Forelimb muscle (tissue), 1 donor: ENCODE data around the gene STARD4. TPM values are rescaled to one million over a fixed set of nuclear protein-coding genes. Genes with fewer than 3 reads are reported as not detected.

Source experiments
- DNase-seq: peaks from one replicate; pipeline ENCODE4 v3.0.0-alpha.2; 2013; ENCODE audit warnings: low read depth
- polyA plus RNA-seq: library from polyadenylated mRNA; unstranded; fragments of 120-200 nt; gene quantifications from one replicate; pipeline ENCODE4 v1.2.1, GENCODE V29; 2013; ENCODE audit not compliant: insufficient read length

STARD4 gene
- polyA plus RNA-seq, 1 donor = 9.2 TPM

DNA sequence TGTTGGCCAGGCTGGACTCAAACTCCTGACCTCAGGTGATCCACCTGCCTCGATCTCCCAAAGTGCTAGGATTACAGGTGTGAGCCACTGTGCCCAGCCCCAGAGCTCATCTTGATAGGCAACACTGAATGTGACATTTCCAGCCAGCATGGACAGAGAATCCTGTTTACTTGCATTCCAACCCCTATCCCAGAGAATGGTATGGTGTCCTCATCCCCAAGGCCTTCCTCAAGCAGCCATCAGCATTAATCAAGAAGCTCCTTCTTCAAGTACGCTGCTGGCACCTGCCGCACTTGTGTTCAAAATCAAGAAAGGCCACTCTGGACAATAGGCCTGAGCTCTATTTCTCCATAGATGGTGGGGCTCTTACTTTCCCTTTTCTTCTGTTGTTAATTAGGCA lies 40.2 kb downstream of the STARD4 start:
- no peak for DNase-seq

DNA sequence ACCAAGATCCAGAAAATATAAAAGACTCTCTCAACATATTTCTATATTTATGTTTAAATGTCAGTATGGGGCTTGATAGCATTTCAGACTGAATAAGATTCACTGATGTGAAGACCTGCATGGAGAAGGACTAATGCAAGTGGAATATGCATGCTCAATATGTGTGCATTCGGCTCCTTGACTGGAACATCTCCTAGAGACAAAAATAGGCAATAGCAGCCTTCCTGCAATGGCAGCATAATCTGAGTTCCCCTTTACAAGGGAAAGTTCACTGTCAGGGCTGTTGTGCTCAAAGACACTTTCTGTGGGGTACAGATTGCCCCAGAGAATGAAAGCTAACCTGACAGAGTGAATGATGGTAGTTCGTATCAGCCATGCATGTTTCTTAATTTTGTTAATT lies 42.4 kb downstream of the STARD4 start:
- no peak for DNase-seq

DNA sequence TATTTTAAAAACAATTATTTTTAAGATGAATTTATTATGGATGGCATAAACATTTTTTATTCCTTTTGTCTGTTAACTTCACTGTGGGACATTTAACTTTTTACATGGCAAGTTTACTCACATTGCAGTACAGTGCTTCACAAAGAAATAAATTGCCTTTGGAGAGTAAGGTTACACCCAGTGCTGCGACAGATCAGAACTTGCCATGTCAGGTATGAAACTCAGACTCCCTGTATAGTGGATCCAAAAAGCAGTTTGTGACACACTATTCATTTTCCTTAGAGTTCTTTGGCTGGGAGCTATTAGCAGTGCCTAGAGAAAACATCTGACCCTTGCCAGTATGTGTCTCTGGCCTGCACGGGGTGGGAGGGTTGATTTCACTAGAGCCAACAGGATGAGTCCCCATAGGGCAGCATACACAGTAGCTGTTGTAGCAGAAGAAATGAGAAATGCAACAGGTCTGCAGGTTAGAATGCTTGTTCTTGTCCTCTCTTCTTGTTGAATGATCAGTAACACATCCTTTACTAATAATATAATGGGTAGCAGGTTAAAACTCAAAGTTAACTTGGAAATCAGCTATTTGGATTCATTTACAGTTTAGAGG lies 42.9 kb downstream of the STARD4 start:
- no peak for DNase-seq

DNA sequence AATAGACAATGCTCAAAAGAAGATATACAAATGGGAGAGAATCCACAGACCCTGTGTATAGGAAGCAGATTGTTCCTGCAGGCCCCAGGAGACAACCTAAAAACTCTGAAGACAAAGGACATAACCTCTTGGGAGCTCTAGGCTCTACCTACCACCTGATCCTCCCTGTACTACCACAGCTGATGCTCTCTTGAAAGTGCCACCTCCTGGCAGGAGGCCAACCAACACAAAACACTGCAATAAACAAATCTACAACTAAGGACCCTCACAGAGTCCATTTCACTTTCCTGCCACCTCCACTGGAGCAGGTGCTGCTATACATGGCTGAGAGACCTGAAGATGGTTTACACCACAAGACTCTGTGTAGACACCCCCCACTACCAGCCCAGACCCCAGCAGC lies 49.0 kb downstream of the STARD4 start:
- no peak for DNase-seq

DNA sequence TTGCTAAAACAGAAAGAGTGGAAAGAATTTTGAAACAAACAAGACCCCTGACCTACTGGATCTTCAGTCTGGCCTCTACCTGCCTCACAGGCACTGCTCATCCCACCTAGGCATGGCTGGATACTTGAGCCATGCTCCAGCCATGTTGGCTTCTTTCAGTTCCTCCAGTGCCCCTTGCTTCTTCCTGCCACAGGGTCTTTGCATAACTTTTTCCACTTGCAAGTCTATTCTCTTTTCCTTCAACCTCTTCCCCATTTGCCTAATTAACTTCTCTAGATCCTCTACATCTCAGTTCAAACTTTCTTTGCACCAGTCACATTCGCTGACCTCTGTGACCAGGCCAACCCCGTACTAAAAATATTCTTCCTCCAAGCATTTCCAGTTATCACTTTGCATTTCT lies 50.4 kb downstream of the STARD4 start:
- no peak for DNase-seq

DNA sequence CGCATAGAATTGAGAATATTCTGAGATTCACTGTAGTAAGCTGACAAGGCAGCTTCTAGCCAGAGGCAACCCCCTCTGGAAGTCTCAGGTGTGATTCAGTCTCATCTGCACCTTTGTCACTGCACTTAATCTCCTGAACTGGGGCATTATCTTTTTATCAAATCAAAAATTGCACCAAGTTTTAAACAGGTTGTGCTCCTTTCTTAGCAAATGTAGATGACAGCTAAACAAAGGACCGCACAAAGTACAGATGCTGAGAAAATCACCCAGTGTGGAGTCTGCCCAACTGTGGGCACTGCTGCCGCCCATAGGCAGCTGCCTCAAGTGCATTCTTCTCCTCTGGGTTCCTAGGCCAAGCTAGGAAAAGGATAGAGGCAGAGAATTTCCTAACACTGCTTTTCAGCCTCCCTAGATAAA lies 51.1 kb downstream of the STARD4 start:
- no peak for DNase-seq

DNA sequence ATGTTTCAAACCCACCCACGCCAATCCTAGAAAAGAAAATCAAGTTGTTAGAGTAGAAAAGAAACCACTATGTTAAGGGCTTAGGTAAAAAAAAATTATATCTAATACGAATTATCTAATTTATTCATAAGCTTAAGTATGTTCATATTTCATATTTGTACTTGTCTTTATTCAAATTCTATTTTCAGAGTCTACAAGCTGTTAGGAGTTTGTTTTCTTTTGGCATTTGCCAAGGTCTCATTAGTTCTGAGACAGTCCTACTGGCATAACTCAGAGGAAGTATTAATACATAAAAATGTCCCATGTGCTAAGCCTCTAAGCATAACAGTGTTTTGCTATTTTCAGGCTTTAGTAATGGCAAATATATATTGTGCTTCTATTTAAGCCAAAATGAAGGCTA lies 57.6 kb downstream of the STARD4 start:
- DNase-seq = no peak

DNA sequence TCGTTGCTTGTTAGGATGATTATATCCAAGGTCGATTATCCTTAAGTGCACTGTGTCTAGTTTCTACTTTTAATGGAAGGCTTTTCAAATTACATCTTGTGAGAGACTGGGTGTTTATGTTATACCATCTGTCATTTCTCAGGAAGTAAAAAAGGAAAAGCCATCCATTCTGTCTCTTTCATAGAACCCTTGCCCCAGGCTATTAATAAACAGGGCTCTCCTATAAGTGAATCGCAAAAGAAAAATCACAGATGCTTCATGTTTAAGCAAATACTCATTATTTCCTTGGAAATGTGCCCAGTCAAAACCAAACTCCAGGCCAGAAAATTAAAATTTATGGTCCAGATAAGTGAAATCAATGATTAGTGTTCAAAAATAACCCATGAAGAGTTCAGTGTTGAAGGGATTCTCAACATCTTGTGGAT lies 58.1 kb downstream of the STARD4 start:
- DNase-seq = no peak

DNA sequence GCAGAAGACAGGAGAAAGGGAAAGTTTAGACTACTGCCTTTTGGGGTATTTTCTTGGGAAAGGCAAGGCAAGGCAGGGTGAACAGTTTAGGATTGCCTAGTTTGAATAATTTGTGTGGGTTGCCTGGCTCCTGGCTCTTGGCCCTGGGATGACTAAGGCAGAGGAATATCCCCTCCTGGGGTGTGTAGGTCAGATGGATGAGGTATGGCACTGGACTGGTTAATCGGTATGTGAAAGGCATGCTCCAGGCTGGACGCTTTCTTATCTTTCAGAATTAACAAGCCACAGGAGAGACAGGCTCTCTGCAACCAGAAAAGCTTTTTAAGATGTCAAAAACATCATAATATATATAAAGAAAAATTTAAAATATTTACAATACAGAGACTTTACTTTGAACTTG lies 58.6 kb downstream of the STARD4 start:
- DNase-seq = no peak

DNA sequence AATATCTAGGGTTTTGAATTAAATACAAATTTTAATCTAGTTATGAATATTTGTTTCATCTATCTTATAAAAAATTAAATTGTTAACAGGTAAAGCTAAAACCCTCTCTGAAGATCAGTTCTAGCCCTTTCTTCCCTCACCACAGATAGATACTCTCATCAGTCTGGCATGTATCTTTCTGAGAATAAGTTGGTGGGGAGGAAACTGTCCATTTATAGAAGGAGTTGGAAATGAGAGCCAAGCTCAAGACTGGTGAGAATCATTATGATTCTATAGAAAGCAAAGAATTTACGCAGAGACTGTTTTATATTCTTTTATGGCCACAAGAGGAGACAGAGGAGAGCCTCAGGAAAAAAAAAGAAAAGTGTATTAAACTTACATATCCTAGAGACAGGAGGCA lies 59.0 kb downstream of the STARD4 start:
- DNase-seq = no peak

DNA sequence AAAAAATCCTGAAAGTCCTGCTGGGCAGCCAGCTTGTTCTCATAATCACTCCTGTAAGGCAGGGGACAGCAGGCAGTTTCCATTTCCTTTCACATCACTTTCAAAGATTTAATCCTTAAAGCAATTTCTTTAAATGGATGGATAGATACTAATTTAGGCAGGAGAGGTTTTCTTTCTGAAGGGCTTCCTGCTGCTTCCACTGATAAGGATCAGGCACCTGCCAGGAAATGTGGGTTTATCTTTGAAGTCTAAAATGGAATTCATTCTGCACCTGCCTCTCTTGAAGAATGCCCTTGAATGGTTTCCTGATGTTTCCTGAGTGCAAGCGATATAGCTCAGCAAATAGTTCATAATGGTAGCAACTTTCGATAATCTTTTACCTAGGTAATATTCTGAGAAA lies 64.5 kb downstream of the STARD4 start:
- DNase-seq = no peak

DNA sequence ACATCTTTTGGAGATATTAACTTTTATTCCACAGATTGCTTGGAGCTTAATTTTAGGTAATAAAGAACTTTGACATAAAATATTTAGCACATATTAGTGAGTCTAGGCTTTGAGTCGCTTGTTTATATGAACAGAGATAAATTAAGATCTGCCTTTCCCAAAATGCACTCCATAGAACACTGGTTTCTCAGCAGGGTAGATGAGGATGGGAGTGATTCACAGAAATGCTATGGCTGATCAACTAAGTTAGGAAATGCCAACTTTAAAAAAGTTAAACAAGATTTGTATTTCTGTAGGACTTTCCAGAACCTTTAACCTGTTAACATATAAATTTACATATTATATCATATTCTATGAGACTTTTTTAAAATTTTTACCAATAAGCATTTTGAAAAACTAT lies 65.2 kb downstream of the STARD4 start:
- DNase-seq = no peak

Other genes with a start within 250 kb of the STARD4 start
- gene NREP, start 244.7 kb upstream of the STARD4 start, polyA plus RNA-seq = 305 TPM